HepG2 (cell line): ENCODE data around the gene FRMD8. TPM values are rescaled to one million over a fixed set of nuclear protein-coding genes. Genes with fewer than 3 reads are reported as not detected.

Experiments
- ARID3A ChIP-seq: IDR thresholded peaks from 2 replicates; pipeline ENCODE4 v1.6.1; 2012; ENCODE audit warnings: low read depth, low read length, improper control_type of control experiment
- BCL3 ChIP-seq: sonication (generic); formaldehyde crosslinking; IDR thresholded peaks from 2 replicates; pipeline ENCODE4 v1.5.1; 2020; ENCODE audit warnings: mild to moderate bottlenecking, missing genetic modification reagents, moderate library complexity
- BRF2 ChIP-seq: sonication (generic); formaldehyde crosslinking; IDR thresholded peaks from 2 replicates; pipeline ENCODE4 v1.8.1; 2022; ENCODE audit warnings: mild to moderate bottlenecking, missing genetic modification reagents
- HIC2 ChIP-seq: sonication (generic); formaldehyde crosslinking; IDR thresholded peaks from 2 replicates; pipeline ENCODE4 v1.9.0; 2022; ENCODE audit warnings: low read depth, missing genetic modification reagents
- MIER3 ChIP-seq: IDR thresholded peaks from 2 replicates; pipeline ENCODE4 v1.6.1; 2016; ENCODE audit warnings: missing compliant biosample characterization, borderline replicate concordance
- MTF2 ChIP-seq: sonication (generic); formaldehyde crosslinking; IDR thresholded peaks from 2 replicates; pipeline ENCODE4 v1.5.0; 2020; ENCODE audit warnings: missing genetic modification reagents, borderline replicate concordance
- MYNN ChIP-seq: sonication (generic); formaldehyde crosslinking; IDR thresholded peaks from 2 replicates; pipeline ENCODE4 v1.4.0; 2020; ENCODE audit warnings: mild to moderate bottlenecking, low read depth, missing genetic modification reagents
- NR0B2 ChIP-seq: sonication (generic); formaldehyde crosslinking; IDR thresholded peaks from 2 replicates; pipeline ENCODE4 v1.4.0; 2020; ENCODE audit warnings: mild to moderate bottlenecking, missing genetic modification reagents
- PHF20 ChIP-seq: sonication (generic); formaldehyde crosslinking; IDR thresholded peaks from 2 replicates; pipeline ENCODE4 v1.5.0; 2020; ENCODE audit warnings: mild to moderate bottlenecking, missing genetic modification reagents
- POGZ ChIP-seq: sonication (generic); formaldehyde crosslinking; IDR thresholded peaks from 2 replicates; pipeline ENCODE4 v1.4.0; 2020; ENCODE audit warnings: mild to moderate bottlenecking, missing genetic modification reagents
- POLR2A ChIP-seq, 2 experiments: IDR thresholded peaks; 2 replicates each; pipeline ENCODE4 v1.6.1; 2011; ENCODE audit warnings: low read depth in 2 of 2, low read length in 2 of 2, mild to moderate bottlenecking in 1 of 2, moderate library complexity in 1 of 2; ENCODE audit not compliant: insufficient read depth in 1 of 2
- RBM22 ChIP-seq: fragments of 200-400 bp; formaldehyde crosslinking; optimal IDR thresholded peaks from 2 replicates; pipeline ENCODE3; 2017; ENCODE audit warnings: mild to moderate bottlenecking, low read length, moderate library complexity
- SIN3B ChIP-seq: fragments of 150-350 bp; IDR thresholded peaks from 2 replicates; pipeline ENCODE4 v1.6.1; 2014; ENCODE audit warnings: low read length
- SMARCE1 ChIP-seq: fragments of 450-650 bp; IDR thresholded peaks from 2 replicates; pipeline ENCODE4 v1.6.1; 2017; ENCODE audit warnings: borderline replicate concordance
- SRSF4 ChIP-seq: fragments of 200-400 bp; formaldehyde crosslinking; IDR thresholded peaks from one replicate; pipeline ENCODE4 v1.6.1; 2018; ENCODE audit warnings: mild to moderate bottlenecking, low read depth, low read length, moderate library complexity; ENCODE audit not compliant: poor library complexity, severe bottlenecking
- ZBTB39 ChIP-seq: sonication (generic); formaldehyde crosslinking; IDR thresholded peaks from 2 replicates; pipeline ENCODE4 v1.5.0; 2020; ENCODE audit warnings: missing genetic modification reagents
- ZBTB42 ChIP-seq: sonication (generic); formaldehyde crosslinking; IDR thresholded peaks from 2 replicates; pipeline ENCODE4 v1.5.0; 2020; ENCODE audit warnings: mild to moderate bottlenecking, missing genetic modification reagents
- ZKSCAN1 ChIP-seq: fragments of 150-350 bp; IDR thresholded peaks from 2 replicates; pipeline ENCODE4 v1.6.1; 2014; ENCODE audit warnings: low read length
- ZNF24 ChIP-seq: fragments of 450-650 bp; IDR thresholded peaks from 2 replicates; pipeline ENCODE4 v1.6.1; 2017; ENCODE audit warnings: antibody characterized with exemption, mild to moderate bottlenecking
- ZNF460 ChIP-seq: sonication (generic); formaldehyde crosslinking; IDR thresholded peaks from 2 replicates; pipeline ENCODE4 v1.5.1; 2020; ENCODE audit warnings: missing genetic modification reagents, mild to moderate bottlenecking, borderline replicate concordance
- ZNF589 ChIP-seq: sonication (generic); formaldehyde crosslinking; conservative IDR thresholded peaks from 2 replicates; pipeline ENCODE4 v1.8.0; 2022; ENCODE audit warnings: mild to moderate bottlenecking, moderate library complexity, missing genetic modification reagents
- ZNF619 ChIP-seq: sonication (generic); formaldehyde crosslinking; IDR thresholded peaks from 2 replicates; pipeline ENCODE4 v1.4.0; 2020; ENCODE audit warnings: mild to moderate bottlenecking, missing genetic modification reagents
- ZNF790 ChIP-seq: sonication (generic); formaldehyde crosslinking; IDR thresholded peaks from 2 replicates; pipeline ENCODE4 v1.8.0; 2022; ENCODE audit warnings: missing genetic modification reagents, mild to moderate bottlenecking, borderline replicate concordance
- polyA plus RNA-seq, 8 experiments: library from polyadenylated mRNA; depleted of rRNA in 3 of 8; stranded (reverse) in 7 of 8; unstranded in 1 of 8; fragments of >200 nt; fragmentation: Illumina TruSeq in 4 of 8; extraction: Trizol in 4 of 8; gene quantifications; 2 replicates each; pipeline versions ENCODE4 v1.2.1 to v1.2.3, GENCODE V29; 2011 to 2016; ENCODE audit warnings: low read depth in 4 of 8, missing spikeins in 1 of 8, mixed read lengths in 1 of 8; ENCODE audit not compliant: insufficient read depth in 1 of 8
- total RNA-seq, 5 experiments: library from RNA; depleted of rRNA; stranded (reverse); fragments of >200 nt; fragmentation: Illumina TruSeq; extraction: Trizol; gene quantifications; 2 replicates each; pipeline ENCODE4 v1.2.3, GENCODE V29; 2016; ENCODE audit warnings: low read depth in 1 of 5

The FRMD8 gene
- total and polyA plus RNA-seq, 2 of the 13 experiments (the other 11 are each of a cell fraction or from before 2014, with no cell fraction given): 5.8 to 20.6 TPM

GRCh38 chr11:65428578-65429067 lies 42.2 kb downstream of the FRMD8 start (continued):
- TF ChIP-seq ZBTB39 (CRISPR knock-in tag) (no peak), ZKSCAN1 (no peak), ZNF460 (no peak), SMARCE1 (no peak), RBM22 (peak; percentile 79), POLR2A (IDR thresholded peaks at IDR 0.05; ENCODE audit: insufficient read depth in 1 of 2, low read depth in 2 of 2, low read length in 2 of 2) (peak in 1 of 2 experiments; percentile 16; a peak in 1 of 4 replicates), BCL3 (CRISPR knock-in tag) (no peak), ARID3A (no peak), ZNF790 (CRISPR knock-in tag) (no peak), HIC2 (CRISPR knock-in tag) (no peak; the same call in 1 of the 2 replicates), POGZ (CRISPR knock-in tag) (no peak), PHF20 (no peak), MYNN (CRISPR knock-in tag) (no peak), MIER3 (no peak), ZNF619 (CRISPR knock-in tag) (no peak), ZBTB42 (CRISPR knock-in tag) (no peak), NR0B2 (CRISPR knock-in tag) (no peak), BRF2 (CRISPR knock-in tag) (no peak), SRSF4 (peak; percentile 44), ZNF24 (no peak), MTF2 (CRISPR knock-in tag) (no peak), ZNF589 (no peak), SIN3B (no peak)
